ENCODE results near the gene CEP89.
"Not testable (repeated sequence)": the region's sequence is repeated elsewhere in the genome, so short reads cannot be mapped to it uniquely, and the experiment has no call there.

Gene CEP89

DNA sequence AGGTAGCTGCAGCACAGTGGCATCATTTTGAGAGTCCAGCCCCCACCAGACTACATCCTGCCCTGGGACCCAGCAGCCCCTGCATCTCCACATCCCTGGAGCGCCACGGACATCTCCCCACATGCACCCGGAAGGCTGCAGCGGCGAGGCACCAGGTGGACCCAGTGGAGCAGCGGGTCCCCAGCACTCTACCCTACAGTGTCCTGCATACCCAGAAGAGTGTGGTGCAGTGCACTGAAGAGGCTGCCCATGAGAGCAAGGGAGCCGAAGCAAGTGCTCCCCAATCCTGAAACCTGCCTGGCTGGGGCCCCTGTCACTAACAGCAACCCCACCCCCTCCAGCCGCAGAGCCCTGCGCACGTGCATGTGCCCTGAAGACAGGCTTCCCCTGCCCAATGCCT, 80.9 kb downstream of the CEP89 start:
- no peak for DNase-seq

DNA sequence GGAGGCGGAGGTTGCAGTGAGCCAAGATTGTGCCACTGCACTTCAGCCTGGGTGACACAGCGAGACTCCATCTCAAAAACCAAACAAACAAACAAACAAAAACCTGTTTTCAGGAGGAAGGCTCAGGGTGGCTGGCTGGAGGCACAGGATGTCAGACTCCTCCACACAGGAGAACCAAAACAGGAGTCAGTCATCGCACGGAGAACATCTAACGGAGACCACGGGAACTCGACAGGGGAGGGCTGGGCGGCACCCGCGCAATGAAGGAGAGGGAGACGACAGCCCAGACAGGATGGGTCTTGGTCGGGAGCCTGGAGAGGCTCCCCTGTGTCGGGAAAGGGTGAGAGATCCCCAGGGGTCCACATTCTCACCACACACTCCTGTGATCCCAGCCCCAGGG, 81.4 kb downstream of the CEP89 start:
- DNase-seq: no peak

DNA sequence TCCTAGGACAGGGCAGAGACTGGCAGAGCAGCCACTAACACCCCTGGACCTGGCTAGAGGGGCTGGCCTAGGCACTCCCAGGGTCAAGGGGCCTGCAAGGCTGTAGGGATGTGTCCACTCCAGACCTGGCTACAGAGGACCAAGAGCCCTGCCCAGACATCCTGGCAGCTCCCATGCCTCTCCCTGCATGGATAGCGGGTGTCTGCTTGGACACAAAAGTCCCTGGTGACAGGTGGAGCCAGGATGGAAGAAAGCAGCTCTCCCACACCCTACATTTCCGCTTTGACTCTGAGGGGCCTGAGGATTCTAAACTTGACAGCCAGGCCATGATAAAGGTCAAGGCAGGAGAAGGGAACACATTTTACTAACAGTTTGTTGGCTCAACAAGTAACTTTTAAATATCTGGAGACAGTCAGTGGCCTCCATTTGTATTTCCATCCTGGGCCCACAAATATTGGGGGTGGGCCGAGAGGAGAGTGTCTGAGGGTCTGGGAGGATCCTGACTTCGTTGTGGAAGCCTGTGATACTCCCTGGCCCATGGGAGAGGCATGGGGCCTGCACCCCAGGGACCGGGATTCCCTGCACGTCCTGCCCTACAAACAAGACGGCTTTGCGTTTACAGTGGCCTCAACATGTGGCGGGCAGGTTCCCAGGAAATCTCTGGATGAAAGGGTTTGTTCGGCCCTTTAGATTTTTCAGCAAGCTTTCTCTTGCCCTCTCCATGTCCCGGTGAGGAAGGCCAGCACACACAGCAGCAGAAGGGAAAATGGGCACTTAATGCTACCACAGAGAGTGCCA, 82.4 kb downstream of the CEP89 start:
- no peak for DNase-seq

DNA sequence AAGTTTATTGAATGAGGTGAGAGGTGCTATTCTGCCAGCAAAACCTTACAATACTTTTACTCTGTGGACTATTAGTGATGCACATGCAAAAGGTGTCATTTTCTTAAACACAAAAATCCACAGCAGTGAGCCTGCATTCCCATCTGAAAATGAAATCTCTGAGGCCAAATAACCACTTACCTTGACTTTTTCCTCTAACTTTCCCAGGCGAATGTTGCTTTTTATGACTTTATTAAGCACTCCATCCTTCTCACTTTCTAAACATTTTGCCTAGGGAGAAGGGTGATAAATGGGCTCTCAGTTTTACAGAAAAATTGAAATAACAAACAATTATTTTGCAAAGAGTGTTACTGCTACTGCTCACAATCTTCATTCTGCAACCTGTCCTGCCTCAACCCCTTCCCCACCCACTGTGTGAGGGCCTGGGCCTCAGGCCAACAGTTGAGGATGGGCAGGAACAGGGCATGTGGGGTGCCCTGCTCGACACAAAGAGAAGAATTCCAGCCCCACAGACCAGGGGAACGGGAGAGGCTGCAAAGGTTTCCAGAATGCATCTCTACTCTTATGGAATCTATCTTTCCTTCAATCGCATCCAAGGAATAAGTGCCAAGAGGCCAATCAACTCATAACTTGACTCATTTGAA, 84.1 kb downstream of the CEP89 start:
- no peak for DNase-seq

DNA sequence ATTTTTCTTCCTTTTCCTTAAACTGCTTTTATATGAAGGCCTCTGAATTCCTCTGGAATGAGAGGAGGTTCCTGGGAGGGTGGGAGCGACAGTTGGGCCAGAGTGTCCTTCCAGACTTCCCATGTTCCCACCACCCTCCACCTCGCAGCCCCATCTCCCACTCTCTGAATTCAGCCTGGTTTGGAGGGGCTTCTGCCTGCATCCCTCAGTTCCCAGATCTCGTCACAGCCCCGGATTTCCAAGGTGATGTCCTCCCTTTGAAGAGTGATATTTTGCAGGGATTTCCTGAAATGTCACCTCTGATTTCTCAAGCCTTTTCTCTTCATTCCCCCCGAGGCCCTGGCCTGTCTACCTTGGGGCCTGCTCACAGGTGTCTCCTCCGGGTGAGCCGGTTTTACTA, 85.5 kb downstream of the CEP89 start:
- no peak for DNase-seq

DNA sequence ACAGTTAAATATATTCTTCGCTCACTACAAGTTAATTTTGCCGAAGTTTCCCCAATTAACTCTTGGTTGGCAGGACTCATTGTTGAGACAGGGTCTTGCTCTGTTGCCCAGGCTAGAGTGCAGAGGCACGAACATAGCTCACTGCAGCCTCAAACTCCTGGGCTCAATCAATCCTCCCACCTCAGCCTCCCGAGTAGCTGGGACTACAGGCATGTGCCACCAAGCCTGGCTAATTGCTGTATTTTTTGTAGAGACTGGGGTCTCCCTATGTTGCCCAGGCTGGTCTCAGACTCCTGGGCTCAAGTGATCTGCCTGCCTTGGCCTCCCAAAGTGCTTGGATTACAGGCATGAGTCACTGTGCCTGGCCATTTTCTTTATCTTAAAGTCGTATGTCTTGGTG, 86.5 kb downstream of the CEP89 start:
- DNase-seq: not testable (repeated sequence)

DNA sequence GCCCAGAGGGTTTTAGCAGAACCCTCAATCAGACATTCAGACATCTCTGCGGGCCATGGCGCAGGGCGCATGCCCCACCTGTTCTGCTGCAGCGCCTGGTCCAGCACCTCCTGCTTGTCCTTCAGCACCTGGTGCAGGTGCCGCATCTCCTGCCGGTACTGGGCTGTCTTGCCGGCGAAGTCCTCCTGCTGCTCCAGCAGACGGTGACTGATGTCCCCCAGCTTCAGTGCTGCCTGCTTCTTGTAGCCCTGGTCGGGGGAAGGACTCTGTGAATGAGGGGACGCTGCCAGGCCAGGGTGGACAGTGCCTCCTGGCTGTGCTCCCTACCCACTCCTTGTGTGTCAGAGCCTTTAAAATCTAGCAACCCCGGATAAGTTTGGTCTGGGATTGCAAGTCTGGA, 90.0 kb downstream of the CEP89 start:
- no peak for DNase-seq

DNA sequence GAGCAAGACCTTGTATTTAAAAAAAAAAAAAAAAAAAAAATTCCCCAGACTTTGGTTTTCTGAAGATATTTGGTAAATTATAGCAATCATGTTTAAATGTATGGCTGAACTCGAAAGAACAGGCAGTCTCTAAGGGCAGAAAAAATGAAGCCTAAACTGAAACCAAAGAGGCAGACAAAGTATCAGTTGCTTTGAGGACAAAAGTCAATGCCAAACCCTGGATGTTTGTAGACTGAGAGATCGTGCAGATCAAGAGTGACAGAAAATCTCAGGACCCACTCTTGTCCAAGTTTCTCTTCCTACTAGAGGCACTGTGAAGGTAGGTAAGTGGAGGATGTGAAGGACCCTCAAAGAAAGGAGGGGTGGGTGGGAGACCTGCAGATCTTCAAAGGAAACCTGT, 91.1 kb downstream of the CEP89 start:
- no peak for DNase-seq

DNA sequence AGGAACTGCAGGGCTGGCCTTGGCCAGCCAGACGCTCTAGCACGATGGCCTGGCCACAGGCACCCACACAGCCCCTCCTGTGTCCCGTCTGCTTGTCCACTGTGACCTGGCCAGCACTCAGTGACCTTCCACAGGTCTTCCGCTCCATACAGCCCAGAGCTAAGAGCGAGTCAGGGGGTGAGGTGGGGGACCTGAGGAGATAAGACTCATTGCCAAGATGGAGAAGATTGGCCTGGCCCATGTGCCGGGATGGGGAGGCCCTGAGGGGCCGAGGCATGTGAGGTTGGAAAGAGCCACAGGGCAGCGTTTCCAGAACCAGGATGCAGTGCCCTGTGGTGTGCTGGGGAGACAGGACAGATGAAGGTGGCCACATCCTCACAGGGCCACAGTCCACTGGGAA, 92.0 kb downstream of the CEP89 start:
- DNase-seq: no peak

DNA sequence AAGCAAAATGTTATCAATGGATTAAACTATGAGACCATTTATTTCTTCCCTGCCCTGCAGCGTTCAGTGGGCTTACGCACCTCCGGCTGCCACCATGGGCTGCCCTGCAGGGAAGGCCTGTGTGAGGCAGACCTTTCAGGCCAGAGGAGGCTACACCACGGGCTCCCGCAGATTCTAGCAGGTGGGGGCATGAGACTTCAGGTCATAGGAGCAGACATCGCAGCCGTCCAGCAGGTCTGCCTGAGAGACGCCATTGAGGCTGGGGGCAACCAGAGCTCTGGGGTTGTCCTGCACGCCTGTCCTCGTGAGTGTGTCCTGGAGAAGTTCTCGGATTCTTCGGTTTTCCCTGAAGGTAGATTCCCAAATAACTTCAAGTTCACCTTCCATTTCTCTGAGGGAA, 92.8 kb downstream of the CEP89 start:
- no peak for DNase-seq

DNA sequence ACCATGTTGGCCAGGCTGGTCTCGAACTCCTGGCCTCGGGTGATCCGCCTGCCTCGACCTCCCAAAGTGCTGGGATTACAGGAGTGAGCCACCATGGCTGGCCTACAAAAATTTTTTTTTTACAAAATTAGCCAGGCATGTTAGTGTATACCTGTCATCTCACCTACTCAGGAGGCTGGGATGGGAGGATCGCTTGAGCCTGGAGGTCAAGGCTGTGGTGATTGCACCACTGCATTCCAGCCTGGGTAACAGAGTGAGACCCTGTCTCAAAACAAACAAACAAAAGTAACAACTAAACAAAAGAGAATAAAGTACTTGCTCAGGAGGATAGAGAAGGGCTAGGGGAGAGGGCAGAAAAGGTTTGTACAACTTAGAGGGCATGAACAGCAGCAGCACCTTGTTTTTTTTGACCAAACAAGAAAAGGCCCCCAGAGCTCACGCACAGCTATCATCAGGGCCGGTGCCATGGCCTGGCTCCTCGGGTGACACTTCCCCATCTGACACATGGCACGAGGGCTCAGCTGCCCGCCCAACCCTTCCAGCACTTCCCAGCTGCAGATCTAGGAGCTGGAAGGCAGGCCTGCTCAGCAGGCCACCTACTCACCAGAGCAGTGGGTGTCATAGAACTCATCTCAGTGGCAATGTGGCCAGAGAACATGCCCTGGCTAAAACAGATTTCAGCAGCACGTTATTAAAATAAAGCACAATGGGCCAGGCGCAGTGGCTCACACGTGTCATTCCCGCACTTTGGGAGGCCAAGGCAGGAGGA, 93.6 kb downstream of the CEP89 start:
- no peak for DNase-seq

DNA sequence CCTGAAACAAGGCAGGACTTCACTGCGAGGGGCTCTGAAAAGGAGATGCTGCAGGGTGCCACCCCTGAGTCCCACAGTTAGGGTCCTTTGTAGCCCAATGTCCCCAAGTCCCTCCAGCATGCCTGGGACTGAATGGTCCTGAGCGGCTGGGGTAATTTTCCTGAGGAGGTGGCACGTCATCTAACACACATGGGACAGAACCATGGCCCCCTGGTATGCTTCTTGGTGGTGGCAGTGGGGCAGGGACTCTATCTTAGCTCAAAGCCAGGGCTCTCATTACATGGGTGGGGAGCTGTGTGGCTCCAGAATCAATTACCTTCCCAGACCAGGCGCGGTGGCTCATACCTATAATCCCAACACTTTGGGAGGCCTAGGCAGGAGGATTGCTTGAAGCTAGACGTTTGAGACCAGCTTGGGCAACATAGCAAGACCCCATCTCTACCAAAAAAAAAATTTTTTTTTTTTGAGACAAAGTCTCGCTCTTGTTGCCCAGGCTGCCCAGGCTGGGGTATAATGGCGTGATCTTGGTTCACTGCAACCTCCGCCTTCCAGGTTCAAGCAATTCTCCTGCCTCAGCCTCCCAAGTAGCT, 94.3 kb downstream of the CEP89 start:
- no peak for DNase-seq

DNA sequence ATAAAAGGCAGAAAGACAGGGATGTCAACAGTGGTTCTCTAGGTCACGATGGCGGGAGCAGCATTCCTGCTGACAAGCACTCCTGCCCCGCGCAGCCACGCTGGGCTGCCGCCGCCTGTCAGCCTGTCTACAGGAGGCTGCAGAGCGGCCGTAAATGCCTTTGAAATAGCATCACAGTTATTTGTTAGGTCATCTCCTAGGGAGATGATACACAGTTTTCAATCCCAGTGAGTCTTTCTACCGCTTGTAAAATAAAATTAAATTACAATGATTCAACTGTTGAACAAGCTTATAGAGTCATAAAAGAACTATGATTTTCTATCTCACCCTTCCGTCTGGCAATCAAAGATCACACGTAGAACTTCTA, 94.9 kb downstream of the CEP89 start:
- DNase-seq: no peak

DNA sequence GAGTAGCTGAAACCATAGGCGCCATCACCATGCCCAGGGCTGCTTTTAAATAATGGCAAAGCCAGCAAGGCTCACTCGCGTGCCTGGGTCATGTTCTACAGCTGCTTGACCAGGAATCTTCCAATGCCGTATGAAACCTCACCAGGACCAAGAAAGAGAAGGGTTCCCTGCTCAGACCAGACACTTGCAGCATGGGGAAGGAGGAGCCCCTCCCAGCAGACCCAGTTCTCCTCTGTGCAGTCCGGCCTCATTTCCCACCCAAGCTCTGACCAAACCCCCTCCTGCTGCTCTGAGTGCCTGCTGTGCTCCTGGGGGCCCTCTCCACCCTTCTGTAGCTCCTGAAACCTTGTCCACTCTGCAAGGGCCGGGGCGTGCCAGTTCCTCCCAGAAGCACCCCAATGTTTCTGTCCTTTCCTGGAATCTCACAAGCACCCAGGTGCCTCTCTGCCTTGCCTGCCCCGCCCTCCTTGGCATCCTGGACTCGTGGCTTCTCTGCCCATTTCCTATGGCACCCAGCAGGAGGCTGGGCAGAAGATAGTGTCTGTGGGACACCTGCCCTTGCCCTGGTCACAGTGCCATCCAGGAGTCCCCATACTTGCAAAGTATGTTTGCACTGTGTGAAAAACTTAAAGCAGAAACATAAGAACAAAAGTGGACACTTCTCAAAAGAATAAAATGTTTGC, 95.4 kb downstream of the CEP89 start:
- DNase-seq: no peak

DNA sequence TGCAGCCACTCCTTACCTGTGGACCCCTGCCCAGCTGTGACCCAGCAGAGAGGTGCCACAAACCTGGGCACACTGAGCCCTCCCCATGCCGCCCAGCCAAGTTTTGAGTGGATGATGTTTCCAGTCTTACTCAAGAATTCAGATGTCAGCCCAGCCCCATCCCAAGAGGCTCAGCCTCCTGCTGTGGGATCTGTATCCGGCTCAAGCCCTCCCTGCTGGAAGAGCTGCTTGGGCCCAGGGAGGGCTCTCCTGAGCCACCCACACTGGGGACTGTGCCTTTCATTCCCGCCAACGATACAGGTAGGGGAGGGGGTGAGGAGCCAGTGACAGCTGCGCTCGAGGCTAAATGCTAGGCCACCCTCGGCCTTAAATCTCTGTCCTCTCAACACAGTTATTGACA, 96.3 kb downstream of the CEP89 start:
- DNase-seq: no peak

DNA sequence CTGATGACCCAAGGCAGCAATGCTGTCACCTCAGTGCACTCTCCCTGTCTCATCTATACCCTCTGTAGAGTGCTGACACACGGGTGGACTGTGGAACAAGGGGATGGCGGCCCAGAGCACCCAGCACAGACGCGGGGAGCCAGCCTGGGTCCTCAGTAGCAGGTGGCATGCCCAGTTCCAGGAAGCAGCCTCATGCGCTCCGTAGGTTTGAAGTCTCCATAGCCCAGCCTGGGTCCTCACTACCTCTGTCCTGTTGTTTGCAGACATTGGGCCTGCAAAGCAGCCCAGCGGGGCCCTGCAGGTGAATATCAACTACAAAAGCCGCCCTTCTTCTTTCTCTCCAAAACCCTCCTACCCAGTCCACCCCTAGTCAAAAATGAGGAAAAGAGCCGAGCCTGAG, 97.2 kb downstream of the CEP89 start:
- no peak for DNase-seq

DNA sequence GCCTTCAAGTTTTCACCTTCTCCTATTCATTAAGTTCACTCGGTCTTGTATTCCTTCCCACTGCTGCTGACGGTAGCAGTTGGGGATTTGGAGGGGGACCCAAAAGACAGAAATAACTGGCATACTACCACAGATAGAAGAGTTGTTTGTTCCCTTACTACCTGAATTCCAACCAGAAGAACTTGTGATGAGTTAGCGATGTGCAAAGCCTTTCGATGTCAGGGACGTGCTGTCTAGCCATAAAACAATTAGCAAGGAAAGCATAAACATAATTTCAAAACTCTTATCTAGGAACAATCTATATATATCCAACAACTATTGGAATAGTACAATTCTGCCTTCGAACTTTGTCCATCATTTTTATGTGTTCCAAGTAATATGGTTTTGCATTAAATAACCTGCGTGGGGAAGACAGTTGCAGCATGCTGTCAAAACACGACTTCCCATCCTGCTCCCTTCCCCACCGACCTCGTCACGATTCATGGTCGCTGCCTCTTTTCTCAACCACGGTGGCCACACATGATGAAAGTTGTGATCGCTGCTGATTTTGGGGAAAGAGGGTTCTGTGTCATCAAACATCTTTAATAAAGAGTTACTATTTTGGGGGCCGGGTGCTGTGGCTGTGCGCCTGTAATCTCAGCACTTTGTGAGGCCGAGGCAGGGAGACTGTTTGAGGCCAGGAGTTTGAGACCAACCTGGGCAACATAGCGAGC, 98.4 kb downstream of the CEP89 start:
- DNase-seq: no peak

DNA sequence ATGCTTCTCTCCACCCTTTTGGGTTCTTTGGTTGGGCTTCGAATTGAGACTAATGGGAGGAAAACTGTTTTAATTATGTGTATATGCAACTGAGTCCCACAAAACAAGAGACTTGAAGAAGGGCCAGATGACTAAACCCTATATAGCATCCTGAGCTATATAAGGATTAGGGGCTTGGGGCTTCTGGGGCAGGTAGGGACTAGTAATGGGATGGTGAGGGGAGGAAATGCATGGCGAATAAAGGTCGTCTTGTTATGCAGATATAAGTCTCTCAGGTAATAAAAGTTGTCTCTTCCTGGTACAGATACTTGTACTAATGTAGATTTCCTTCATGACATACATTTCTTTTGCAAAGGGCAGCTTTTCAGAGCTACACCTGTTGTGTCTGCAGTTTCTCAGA, 99.4 kb downstream of the CEP89 start:
- no peak for DNase-seq

DNA sequence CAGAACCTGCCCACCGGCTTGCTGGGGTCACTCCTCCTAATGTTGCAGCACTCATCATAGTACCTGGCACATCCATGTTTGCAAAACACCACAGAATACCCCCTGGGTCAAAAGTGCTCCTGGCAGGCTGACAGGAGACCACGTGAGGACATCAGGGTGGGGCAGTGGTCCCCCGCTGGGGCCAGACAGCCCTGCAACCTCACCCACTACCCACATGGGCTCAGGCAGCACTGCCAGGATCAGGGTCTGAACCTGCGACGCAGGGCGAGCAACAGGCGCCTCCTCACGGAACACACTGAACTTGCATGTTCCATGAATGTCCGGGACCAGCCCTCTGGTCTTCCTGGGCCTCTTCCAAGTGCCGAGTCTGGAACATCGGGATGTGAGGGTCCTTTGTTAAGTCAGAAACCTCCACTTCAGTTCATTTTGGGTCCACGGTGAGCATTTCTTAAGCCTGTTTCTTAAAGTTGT, 100.7 kb downstream of the CEP89 start:
- no peak for DNase-seq

DNA sequence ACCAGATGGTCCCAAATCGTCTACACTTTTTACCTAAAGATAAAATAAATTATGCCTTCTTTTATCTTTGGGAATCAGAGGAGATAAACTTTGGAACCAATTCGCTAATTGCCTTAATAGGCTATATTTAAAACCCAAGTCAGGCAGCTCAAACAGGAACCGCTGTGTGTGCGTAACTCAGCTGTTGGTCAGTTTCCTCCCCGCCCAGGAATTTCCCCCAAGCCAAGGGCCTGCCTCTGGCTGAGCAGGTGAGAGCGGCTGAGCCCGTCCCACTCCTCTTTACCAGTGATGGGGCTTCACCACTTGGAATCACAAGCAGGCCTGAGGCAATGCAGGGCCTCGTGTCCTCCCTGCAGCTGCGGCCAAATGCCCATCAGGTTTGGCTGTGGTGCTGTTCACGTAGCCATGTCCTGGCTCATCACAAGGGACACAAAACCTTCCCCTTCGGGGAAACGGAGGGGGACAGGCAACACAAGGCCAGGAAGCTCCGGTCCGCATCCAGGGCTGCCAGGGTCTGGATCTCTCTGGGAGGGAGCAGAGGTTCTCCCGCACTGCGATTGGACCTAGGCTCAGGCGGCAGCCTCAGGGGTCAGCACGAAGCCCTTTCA, 101.7 kb downstream of the CEP89 start:
- no peak for DNase-seq

DNA sequence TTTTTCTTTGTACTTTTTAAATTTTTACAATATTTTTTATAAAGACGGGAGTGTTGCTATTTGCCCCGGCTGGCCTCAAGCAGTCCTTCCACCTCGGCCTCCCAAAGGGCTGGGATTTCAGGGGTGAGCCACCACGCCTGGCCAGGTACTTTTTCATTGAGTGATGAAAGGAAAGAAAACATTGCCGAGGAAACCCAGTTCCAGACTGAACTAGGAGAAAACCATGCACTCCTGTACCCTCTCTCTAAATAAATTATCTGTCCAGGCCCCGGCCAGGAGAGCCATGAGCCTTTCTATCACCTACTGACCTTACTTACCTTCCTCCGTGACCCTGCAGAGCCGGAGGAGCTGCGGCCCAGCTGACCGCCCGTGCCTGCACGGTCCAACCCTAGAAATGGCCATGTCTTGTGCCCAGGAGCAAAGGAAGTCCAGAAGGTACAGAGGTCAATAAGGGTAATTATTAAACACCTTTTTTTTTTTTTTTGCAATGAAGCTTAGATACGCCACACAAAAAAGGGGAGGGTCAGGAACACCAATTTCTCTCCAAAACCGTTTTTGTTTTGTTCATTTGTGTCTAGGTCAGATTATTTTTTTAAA, 102.3 kb downstream of the CEP89 start, which contains the start of gene SLC7A9:
Gene SLC7A9 (minus strand): TSS at position 399 of the 597 bp plus-strand sequence. CDS start 1,233 bp downstream, outside the sequence.
- no peak for DNase-seq
